Dendritic cell treated with granulocyte-macrophage colony-stimulating factor and Interleukin-4, amounts not matched to agents 40 ng/mL and 50 ng/mL, for 4 days (primary cell): Measurements from ENCODE around the gene ATP4B.

Experiments
- H3K27ac Mint-ChIP-seq: one replicate; pipeline ENCODE4 v1.8.0; 2022; ENCODE audit warnings: mild to moderate bottlenecking, mixed read lengths
- H3K27me3 Mint-ChIP-seq: one replicate; pipeline ENCODE4 v1.8.0; 2022; ENCODE audit warnings: mild to moderate bottlenecking, mixed read lengths
- H3K36me3 Mint-ChIP-seq: one replicate; pipeline ENCODE4 v1.8.0; 2022; ENCODE audit warnings: low read depth, mixed read lengths
- H3K4me1 Mint-ChIP-seq: one replicate; pipeline ENCODE4 v1.8.0; 2022; ENCODE audit warnings: low read depth, mixed read lengths
- H3K4me3 Mint-ChIP-seq: one replicate; pipeline ENCODE4 v1.8.0; 2022; ENCODE audit warnings: mild to moderate bottlenecking, moderate library complexity, mixed read lengths
- H3K9me3 Mint-ChIP-seq: one replicate; pipeline ENCODE4 v1.8.0; 2022; ENCODE audit warnings: mixed read lengths
- intact Hi-C: fragments of 100-400 bp; cut with micrococcal nuclease; formaldehyde crosslinking; loops from one replicate; pipeline ENCODE4 v1.15.0; 2022

The ATP4B gene

GRCh38 chr13:113657851-113658741, at the start of gene ATP4B:
ATP4B (minus strand) TSS chr13:113658198; CDS start chr13:113658144, 54 bp downstream.
- Mint-ChIP-seq H3K27me3 (peaks cover 6% of the 10 kb centered on the region), H3K9me3 (peaks cover 24% of the 10 kb centered on the region), H3K4me1 (no peaks in the 10 kb centered on the region), H3K36me3 (no peaks in the 10 kb centered on the region), H3K4me3 (no peak within 1 kb of the TSS), H3K27ac (no peak within 1 kb of the TSS)
- intact Hi-C loops = no loop called here

GRCh38 chr13:113672002-113672651, 14.1 kb upstream of the ATP4B start:
- Mint-ChIP-seq H3K4me3 (no peak overlapping the region), H3K27ac (no peak overlapping the region), H3K9me3 (no peaks in the 10 kb centered on the region), H3K36me3 (no peaks in the 10 kb centered on the region), H3K27me3 (no peaks in the 10 kb centered on the region), H3K4me1 (no peaks in the 10 kb centered on the region)
- intact Hi-C loops = no loop called here

GRCh38 chr13:113671066-113672001, 13.3 kb upstream of the ATP4B start:
- Mint-ChIP-seq H3K27me3 (no peaks in the 10 kb centered on the region), H3K9me3 (no peaks in the 10 kb centered on the region), H3K27ac (no peak overlapping the region), H3K4me1 (no peaks in the 10 kb centered on the region), H3K4me3 (no peak overlapping the region), H3K36me3 (no peaks in the 10 kb centered on the region)
- intact Hi-C loops = no loop called here

- H3K36me3 Mint-ChIP-seq = no peaks in the 10 kb centered on the region
- no peaks in the 10 kb centered on the region for H3K27me3 Mint-ChIP-seq
- no peaks in the 10 kb centered on the region for H3K9me3 Mint-ChIP-seq
- no peaks in the 10 kb centered on the region for H3K4me1 Mint-ChIP-seq
- no peak overlapping the region for H3K27ac Mint-ChIP-seq
- intact Hi-C loops = no loop called here
- no peak overlapping the region for H3K4me3 Mint-ChIP-seq
These were observed 12.5 kb upstream of the ATP4B start for GRCh38 chr13:113670541-113670940.

GRCh38 chr13:113669755-113670341, 11.8 kb upstream of the ATP4B start:
- H3K27me3 Mint-ChIP-seq = no peaks in the 10 kb centered on the region
- H3K27ac Mint-ChIP-seq = no peak overlapping the region
- no peaks in the 10 kb centered on the region for H3K9me3 Mint-ChIP-seq
- no peaks in the 10 kb centered on the region for H3K4me1 Mint-ChIP-seq
- intact Hi-C loops = no loop called here
- H3K4me3 Mint-ChIP-seq = no peak overlapping the region
- no peaks in the 10 kb centered on the region for H3K36me3 Mint-ChIP-seq

GRCh38 chr13:113669231-113669754, 11.3 kb upstream of the ATP4B start:
- Mint-ChIP-seq H3K4me3 (no peak overlapping the region), H3K27me3 (peaks cover 2% of the 10 kb centered on the region), H3K27ac (no peak overlapping the region), H3K36me3 (no peaks in the 10 kb centered on the region), H3K4me1 (no peaks in the 10 kb centered on the region), H3K9me3 (no peaks in the 10 kb centered on the region)
- intact Hi-C loops = no loop called here

- intact Hi-C loops = no loop called here
- peaks cover 5% of the 10 kb centered on the region for H3K27me3 Mint-ChIP-seq
- no peaks in the 10 kb centered on the region for H3K36me3 Mint-ChIP-seq
- H3K27ac Mint-ChIP-seq = no peak overlapping the region
- H3K4me1 Mint-ChIP-seq = no peaks in the 10 kb centered on the region
- no peak overlapping the region for H3K4me3 Mint-ChIP-seq
- H3K9me3 Mint-ChIP-seq = no peaks in the 10 kb centered on the region
These were observed 10.5 kb upstream of the ATP4B start for GRCh38 chr13:113668491-113668971.

GRCh38 chr13:113667771-113668490, 9.9 kb upstream of the ATP4B start:
- Mint-ChIP-seq H3K27ac (no peak overlapping the region), H3K4me3 (no peak overlapping the region), H3K4me1 (no peaks in the 10 kb centered on the region), H3K27me3 (peaks cover 5% of the 10 kb centered on the region), H3K9me3 (no peaks in the 10 kb centered on the region), H3K36me3 (no peaks in the 10 kb centered on the region)
- intact Hi-C loops = no loop called here

- intact Hi-C loops = no loop called here
- no peak within 1 kb of the TSS for H3K4me3 Mint-ChIP-seq
- no peaks in the 10 kb centered on the region for H3K4me1 Mint-ChIP-seq
- H3K9me3 Mint-ChIP-seq = peaks cover 2% of the 10 kb centered on the region
- H3K27me3 Mint-ChIP-seq = peaks cover 5% of the 10 kb centered on the region
- H3K36me3 Mint-ChIP-seq = no peaks in the 10 kb centered on the region
- H3K27ac Mint-ChIP-seq = no peak within 1 kb of the TSS
These were observed 9.1 kb upstream of the ATP4B start, which contains the start of gene GRK1 for GRCh38 chr13:113666951-113667701. GRK1 (plus strand) TSS chr13:113667219; CDS start chr13:113667387, 168 bp downstream.

GRCh38 chr13:113666329-113666670, 8.3 kb upstream of the ATP4B start:
- Mint-ChIP-seq H3K27ac (no peak overlapping the region), H3K9me3 (peaks cover 10% of the 10 kb centered on the region), H3K4me1 (no peaks in the 10 kb centered on the region), H3K27me3 (peaks cover 5% of the 10 kb centered on the region), H3K4me3 (no peak overlapping the region), H3K36me3 (no peaks in the 10 kb centered on the region)
- intact Hi-C loops = no loop called here

GRCh38 chr13:113665597-113666328, 7.8 kb upstream of the ATP4B start:
- Mint-ChIP-seq H3K4me3 (no peak overlapping the region), H3K9me3 (peaks cover 15% of the 10 kb centered on the region), H3K4me1 (no peaks in the 10 kb centered on the region), H3K36me3 (no peaks in the 10 kb centered on the region), H3K27me3 (peaks cover 5% of the 10 kb centered on the region), H3K27ac (no peak overlapping the region)
- intact Hi-C loops = no loop called here
